HG03469 (cell line): ENCODE results near the gene UTP20.
"Not testable (repeated sequence)": the region's sequence is repeated elsewhere in the genome, so short reads cannot be mapped to it uniquely, and the experiment has no call there.

Experiments
- ATAC-seq: cut with Tn5 transposase; IDR thresholded peaks from one replicate; pipeline ENCODE4 v1.9.1; 2021; ENCODE audit warnings: mild to moderate bottlenecking, moderate library complexity, moderate number of reproducible peaks; ENCODE audit not compliant: unreplicated experiment

The UTP20 gene

DNA sequence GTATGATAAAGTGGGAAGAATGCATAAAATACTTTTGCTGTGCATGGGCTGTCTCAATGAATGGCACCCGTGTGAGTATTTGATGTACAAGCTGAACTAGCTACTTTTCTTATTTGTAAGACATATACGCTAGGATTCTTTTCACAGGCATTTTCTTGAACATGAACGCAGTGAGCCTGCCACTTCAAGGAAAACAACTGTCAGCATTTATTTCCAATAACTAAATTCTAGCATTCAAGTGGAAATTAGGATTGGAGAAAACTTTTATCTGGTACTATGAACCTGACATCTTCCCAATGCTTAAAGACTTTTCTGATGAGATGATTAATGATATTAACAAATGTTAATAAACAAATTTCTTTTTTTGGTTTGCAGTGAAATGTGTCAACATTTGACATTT, 45.7 kb downstream of the UTP20 start:
- ATAC-seq, result no peak

DNA sequence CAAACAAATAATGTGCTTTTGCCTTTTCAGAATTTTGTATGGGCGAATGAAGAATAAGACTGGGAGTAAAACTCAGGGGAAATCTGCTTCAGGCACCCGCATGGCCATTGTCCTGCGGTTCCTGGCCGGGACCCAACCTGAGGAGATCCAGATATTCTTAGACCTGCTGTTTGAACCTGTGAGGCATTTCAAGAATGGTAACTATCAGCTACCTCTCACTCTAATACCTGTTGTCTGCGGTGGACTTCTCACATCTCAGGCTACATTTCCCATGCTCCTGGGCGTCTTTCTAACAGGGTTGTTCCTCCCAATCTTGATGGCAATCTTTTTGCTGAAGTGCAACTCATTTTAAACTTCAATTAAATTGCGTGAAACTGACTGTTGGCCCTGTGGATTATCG, 47.1 kb downstream of the UTP20 start:
- no peak for ATAC-seq

DNA sequence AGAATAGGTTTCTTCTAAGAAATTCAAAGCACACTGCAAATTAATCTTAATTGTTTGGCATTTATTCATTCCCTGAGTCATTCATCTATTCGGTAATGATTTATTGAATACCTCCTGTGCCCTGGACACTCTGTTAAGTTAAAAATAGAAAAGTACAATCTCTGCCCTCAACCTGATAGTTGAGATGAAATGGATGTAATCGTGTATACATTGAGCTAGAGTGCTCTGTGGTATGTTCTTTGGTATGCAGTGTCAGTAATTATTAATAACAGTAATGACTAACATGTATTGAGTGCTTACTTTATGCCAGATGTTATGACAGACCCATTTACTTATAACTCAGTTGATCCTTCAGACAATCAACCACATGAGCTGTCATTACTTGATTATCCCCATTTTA, 47.6 kb downstream of the UTP20 start:
- ATAC-seq, result no peak

- no peak for ATAC-seq
Measured at GRCh38 chr12:101328917-101329316, 49.0 kb downstream of the UTP20 start.

- no peak for ATAC-seq
Measured at GRCh38 chr12:101330631-101331030, 50.7 kb downstream of the UTP20 start.

DNA sequence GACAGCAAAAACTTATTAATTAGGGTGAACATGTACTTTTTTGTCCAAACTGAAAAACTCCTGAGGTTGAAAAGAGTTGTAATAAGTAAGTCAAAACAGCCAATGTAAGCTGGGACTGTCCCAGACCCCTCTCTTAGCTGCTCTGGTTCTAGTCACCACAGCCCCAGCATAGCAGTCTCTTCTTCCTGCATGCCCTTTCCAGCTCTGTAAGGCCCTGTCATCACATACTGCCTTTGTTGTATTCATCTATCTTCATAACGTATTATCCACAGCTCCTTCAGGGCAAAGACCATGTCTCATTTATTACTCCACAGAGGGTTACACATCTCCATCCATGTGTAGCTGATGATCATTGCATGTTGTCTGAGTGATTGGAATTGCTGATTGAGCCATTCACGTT, 56.5 kb downstream of the UTP20 start:
- ATAC-seq, result no peak

GRCh38 chr12:101338087-101338486, 58.2 kb downstream of the UTP20 start:
- no peak for ATAC-seq

DNA sequence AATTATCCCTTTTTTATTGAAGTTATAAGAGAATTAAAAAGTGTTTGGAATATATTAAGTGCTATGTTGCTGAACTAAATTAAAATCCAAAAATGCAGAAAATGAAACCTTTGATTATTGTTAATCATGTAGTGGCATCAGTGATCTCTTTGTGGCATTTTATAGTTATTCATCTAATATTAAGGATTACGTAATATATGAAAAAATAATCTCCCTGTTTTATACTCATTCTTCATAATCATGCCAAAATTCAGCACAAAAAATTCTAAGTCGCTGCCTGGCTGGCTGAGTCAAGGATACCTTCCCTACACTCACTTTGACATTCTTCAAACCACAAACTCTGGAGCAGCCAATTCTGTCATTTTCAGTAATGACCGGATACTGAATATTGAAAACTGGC, 64.0 kb downstream of the UTP20 start:
- ATAC-seq, result no peak

DNA sequence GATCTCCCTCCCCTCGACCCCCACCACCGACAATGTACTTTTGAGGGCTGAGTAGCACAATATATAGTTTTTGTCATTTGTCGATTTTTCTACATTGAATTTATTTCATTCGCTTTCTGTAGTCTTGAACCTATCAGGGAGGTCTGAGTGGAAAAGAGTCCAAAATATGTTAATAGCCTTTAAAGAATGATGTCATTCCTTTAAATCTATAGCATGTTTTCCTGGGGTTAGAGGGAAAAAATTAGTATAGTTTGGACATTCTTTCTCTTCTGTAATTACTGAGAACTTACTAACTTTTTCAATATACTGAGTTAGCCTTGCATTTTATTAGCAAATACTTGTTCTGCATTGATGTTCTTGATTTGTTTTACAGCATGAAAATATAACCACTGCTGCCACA, 71.8 kb downstream of the UTP20 start:
- no peak for ATAC-seq

GRCh38 chr12:101356794-101357193, 76.9 kb downstream of the UTP20 start:
- ATAC-seq, result no peak

DNA sequence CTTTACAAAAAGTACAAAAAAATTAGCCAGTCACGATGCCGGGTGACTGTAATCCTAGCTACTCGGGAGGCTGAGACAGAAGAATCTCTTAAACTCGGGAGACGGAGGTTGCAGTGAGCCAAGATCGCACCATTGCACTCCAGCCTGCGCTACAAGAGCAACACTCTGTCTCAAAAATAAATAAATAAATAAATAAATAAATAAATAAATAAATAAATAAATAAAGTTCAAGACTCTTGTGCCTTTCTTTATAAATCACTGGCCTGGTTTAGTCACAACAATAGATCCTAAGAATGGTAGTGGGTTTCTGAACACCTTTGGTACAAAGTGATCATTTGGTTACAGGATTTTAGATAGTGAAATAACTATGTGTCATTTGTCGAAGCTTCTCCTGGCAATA, 81.5 kb downstream of the UTP20 start:
- ATAC-seq, result no peak

DNA sequence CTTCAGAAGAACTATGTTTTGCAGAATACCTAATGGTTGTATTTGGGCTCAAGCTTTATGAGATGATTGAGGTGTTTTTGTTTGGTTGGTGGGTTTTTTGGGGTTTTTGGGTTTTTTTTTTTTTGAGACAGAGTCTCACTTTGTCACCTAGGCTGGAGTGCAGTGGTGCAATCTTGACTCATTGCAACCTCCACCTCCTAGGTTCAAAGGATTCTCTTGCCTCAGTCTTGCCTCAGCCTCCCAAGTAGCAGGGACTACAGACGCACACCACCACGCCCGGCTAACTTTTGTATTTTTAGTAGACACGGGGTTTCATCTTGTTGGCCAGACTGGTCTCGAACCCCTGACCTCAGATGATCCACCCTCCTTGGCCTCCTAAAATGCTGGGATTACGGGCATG, 88.1 kb downstream of the UTP20 start:
- ATAC-seq, result no peak

GRCh38 chr12:101372431-101372830, 92.5 kb downstream of the UTP20 start:
- no peak for ATAC-seq

GRCh38 chr12:101375573-101375972, 95.7 kb downstream of the UTP20 start:
- ATAC-seq, result no peak

DNA sequence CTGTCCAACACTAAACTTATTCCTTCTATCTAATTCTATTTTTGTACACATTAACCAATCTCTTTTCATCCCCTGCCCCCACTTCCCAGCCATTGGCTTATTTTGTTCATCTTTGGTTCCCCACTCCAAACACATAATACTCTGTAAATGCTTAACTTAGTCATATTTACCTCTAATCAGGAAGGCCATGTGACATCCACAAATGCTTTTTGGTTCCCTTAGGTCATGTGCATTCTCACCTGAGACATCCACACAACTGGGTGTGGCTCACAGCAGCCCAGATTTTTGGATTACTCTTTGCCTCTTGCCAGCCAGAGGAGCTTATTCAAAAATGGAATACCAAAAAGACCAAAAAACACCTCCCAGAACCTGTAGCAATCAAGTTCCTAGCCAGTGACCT, 99.2 kb downstream of the UTP20 start:
- ATAC-seq, result no peak

- ATAC-seq, result not testable (repeated sequence)
Measured at GRCh38 chr12:101391181-101391580, 111.3 kb downstream of the UTP20 start.

DNA sequence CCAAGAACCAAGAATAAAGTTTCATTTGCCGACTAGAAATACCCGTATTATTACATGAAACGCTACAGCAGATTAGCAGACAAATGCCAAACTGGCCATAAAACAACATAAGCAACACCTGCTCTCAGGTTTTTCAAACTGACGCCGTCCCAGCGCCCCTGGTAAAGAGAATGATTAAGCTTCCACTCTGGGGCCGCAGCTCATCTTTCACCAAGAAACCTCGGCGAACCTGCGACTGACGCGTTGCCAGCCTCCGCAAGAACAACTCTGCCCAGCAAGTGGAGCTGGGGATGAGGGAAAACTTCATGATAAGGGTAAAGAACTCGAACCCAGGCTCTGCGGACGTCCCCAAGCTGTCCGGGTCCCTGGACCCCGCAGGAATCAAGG, 127.1 kb downstream of the UTP20 start:
- ATAC-seq, result peak; percentile 4

DNA sequence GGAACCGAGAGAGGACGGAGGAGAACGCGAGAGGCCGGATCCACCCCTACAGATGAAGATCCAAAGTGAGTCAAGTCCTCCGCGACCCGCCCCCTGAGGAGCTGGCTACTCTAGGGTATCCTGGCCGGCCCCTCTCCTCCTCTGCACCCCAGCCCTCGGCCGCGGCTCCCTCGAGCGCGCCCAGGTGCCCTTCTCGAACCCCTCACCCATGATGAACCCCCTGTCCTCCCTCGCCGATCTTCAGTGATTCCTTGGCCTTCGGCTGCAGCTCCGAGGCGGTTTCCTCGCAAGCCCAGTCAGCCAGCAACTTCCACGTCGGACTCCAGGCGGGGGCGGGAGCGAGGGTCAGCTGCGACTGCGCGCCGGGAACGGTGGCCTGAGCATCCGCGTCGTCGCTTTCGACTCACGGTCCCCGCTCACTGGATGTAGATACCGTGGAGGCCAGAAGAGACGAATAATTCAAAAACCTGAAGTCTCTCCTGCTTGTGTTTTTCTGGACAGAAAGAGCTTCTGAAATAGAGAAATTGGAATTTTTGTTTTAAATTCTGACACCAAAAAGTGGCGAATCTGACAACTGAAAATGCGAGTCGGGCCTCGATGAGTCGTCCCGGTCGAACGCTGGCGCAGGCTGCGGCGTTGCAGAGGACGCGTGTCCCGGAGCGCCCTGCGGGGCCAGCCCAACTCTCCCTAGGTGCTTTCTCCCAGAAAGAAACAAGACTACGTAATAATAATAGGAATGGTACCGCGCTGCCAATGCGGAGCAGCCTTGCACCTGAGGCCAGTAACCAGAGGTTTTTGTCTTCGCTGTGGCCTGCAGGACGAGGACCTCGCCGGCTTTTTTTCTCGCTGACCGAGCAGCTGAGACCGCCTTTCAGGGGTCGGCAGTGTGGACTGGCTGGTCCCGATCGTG, 127.8 kb downstream of the UTP20 start, which contains the start of gene ARL1:
Gene ARL1 (minus strand): TSS at position 337 of the 910 bp plus-strand sequence. CDS start 127 bp downstream, at position 210.
- ATAC-seq, result peak; percentile 55

DNA sequence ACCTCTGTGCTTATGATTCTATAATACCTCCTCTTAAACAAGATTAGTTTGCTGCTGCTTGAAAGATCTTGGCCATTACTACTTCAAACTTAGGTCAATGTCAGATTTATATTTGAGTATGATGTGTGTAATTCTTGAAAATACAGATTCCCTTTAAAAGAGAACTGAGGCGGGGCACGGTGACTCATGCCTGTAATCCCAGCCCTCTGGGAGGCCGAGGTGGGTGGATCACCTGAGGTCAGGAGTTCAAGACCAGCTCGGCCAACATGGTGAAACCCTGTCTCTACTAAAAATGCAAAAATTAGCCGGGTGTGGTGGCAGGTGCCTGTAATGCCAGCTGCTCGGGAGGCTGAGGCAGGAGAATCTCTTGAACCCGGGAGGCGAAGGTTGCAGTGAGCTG, 130.3 kb downstream of the UTP20 start:
- not testable (repeated sequence) for ATAC-seq

DNA sequence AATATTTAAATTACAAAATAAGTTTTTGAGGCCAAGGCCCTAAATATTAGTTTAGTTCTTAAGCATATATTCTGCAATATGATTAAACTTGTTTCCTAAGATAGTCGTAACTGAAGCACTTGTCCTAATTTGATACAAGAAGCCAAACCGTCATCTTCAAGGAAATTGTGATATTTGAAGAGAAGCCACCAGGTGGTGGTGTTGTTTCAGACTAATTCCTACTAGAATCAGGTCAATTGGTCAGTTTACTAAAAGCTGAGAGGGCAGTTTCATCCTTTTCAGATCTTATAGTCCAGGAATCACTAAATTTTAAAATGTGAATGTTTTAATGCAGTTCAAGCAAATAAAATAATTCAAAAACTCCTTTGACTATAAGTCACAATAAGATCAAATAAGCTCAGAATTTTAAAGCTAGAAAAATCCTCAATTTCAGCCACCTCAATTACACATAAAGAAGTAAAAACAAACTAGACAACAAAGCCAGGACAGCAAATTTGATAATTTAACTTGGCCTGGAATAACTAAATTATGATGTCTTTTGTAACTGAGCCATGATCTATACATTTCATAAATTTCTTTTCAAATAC, 134.7 kb downstream of the UTP20 start:
- ATAC-seq, result no peak

GRCh38 chr12:101415228-101415627, 135.3 kb downstream of the UTP20 start:
- no peak for ATAC-seq

GRCh38 chr12:101422066-101422465, 142.2 kb downstream of the UTP20 start:
- ATAC-seq, result not testable (repeated sequence)
